ENCODE measurements around the gene LRRK1.

Gene LRRK1

GRCh38 chr15:101112336-101113113 is 193.4 kb downstream of the LRRK1 start:
- DNase-seq (ENCODE audit: insufficient read length) (no peak), FAIRE-seq (no peak)
- no peak for TF ChIP-seq POLR2A (IDR thresholded peaks at IDR 0.05; ENCODE audit: low read depth, low read length)
- TF ChIP-seq TAF1 (IDR thresholded peaks at IDR 0.05; ENCODE audit: borderline replicate concordance, low read depth, low read length) = no peak
- TF ChIP-seq POLR2AphosphoS5 (IDR thresholded peaks at IDR 0.05; ENCODE audit: low read depth, low read length) = no peak

- no peak for DNase-seq (ENCODE audit: insufficient read length)
- no peak for FAIRE-seq
- TF ChIP-seq POLR2AphosphoS5 (IDR thresholded peaks at IDR 0.05; ENCODE audit: low read depth, low read length) = no peak
- TF ChIP-seq POLR2A (IDR thresholded peaks at IDR 0.05; ENCODE audit: low read depth, low read length) = no peak
- TF ChIP-seq TAF1 (IDR thresholded peaks at IDR 0.05; ENCODE audit: borderline replicate concordance, low read depth, low read length) = no peak
Observed at GRCh38 chr15:101113114-101114005, 194.2 kb downstream of the LRRK1 start.

GRCh38 chr15:101114166-101114565 is 195.0 kb downstream of the LRRK1 start:
- DNase-seq (ENCODE audit: insufficient read length) (no peak), FAIRE-seq (no peak)
- no peak for TF ChIP-seq POLR2AphosphoS5 (IDR thresholded peaks at IDR 0.05; ENCODE audit: low read depth, low read length)
- no peak for TF ChIP-seq TAF1 (IDR thresholded peaks at IDR 0.05; ENCODE audit: borderline replicate concordance, low read depth, low read length)
- TF ChIP-seq POLR2A (IDR thresholded peaks at IDR 0.05; ENCODE audit: low read depth, low read length) = no peak

- FAIRE-seq (no peak), DNase-seq (ENCODE audit: insufficient read length) (no peak)
- TF ChIP-seq TAF1 (IDR thresholded peaks at IDR 0.05; ENCODE audit: borderline replicate concordance, low read depth, low read length) = no peak
Observed at GRCh38 chr15:101114610-101115009, 195.5 kb downstream of the LRRK1 start.

GRCh38 chr15:101115393-101115785 is 196.2 kb downstream of the LRRK1 start:
- FAIRE-seq (no peak), DNase-seq (ENCODE audit: insufficient read length) (no peak)
- no peak for TF ChIP-seq POLR2AphosphoS5 (IDR thresholded peaks at IDR 0.05; ENCODE audit: low read depth, low read length)
- no peak for TF ChIP-seq POLR2A (IDR thresholded peaks at IDR 0.05; ENCODE audit: low read depth, low read length)
- no peak for TF ChIP-seq TAF1 (IDR thresholded peaks at IDR 0.05; ENCODE audit: borderline replicate concordance, low read depth, low read length)

- no peak for FAIRE-seq
- no peak for DNase-seq (ENCODE audit: insufficient read length)
- TF ChIP-seq POLR2AphosphoS5 (IDR thresholded peaks at IDR 0.05; ENCODE audit: low read depth, low read length) = no peak
- TF ChIP-seq TAF1 (IDR thresholded peaks at IDR 0.05; ENCODE audit: borderline replicate concordance, low read depth, low read length) = no peak
Observed at GRCh38 chr15:101115786-101116680, 196.9 kb downstream of the LRRK1 start.

GRCh38 chr15:101116681-101116976 is 197.5 kb downstream of the LRRK1 start:
- no peak for DNase-seq (ENCODE audit: insufficient read length)
- FAIRE-seq = no peak
- TF ChIP-seq POLR2A (IDR thresholded peaks at IDR 0.05; ENCODE audit: low read depth, low read length) (no peak), TAF1 (IDR thresholded peaks at IDR 0.05; ENCODE audit: borderline replicate concordance, low read depth, low read length) (no peak), POLR2AphosphoS5 (IDR thresholded peaks at IDR 0.05; ENCODE audit: low read depth, low read length) (no peak)

- TF ChIP-seq POLR2A (IDR thresholded peaks at IDR 0.05; ENCODE audit: low read depth, low read length) = no peak
- TF ChIP-seq TAF1 (IDR thresholded peaks at IDR 0.05; ENCODE audit: borderline replicate concordance, low read depth, low read length) = no peak
- no peak for TF ChIP-seq POLR2AphosphoS5 (IDR thresholded peaks at IDR 0.05; ENCODE audit: low read depth, low read length)
- no peak for DNase-seq (ENCODE audit: insufficient read length)
- FAIRE-seq = no peak
Observed at GRCh38 chr15:101118116-101118515, 199.0 kb downstream of the LRRK1 start.

- TF ChIP-seq POLR2A (IDR thresholded peaks at IDR 0.05; ENCODE audit: low read depth, low read length) (no peak), TAF1 (IDR thresholded peaks at IDR 0.05; ENCODE audit: borderline replicate concordance, low read depth, low read length) (no peak), POLR2AphosphoS5 (IDR thresholded peaks at IDR 0.05; ENCODE audit: low read depth, low read length) (no peak)
- FAIRE-seq = no peak
Observed at GRCh38 chr15:101118615-101119014, 199.5 kb downstream of the LRRK1 start.

GRCh38 chr15:101119181-101119580 is 200.0 kb downstream of the LRRK1 start:
- TF ChIP-seq POLR2A (IDR thresholded peaks at IDR 0.05; ENCODE audit: low read depth, low read length) (no peak), TAF1 (IDR thresholded peaks at IDR 0.05; ENCODE audit: borderline replicate concordance, low read depth, low read length) (no peak), POLR2AphosphoS5 (IDR thresholded peaks at IDR 0.05; ENCODE audit: low read depth, low read length) (no peak)
- DNase-seq (ENCODE audit: insufficient read length) (no peak), FAIRE-seq (no peak)

More at GRCh38 chr15:101118615-101119014, 199.5 kb downstream of the LRRK1 start:
- no peak for DNase-seq (ENCODE audit: insufficient read length)
